NCI-H526 (cell line): ENCODE measurements around the gene IGSF21.

ENCODE experiments used
- DNase-seq, 2 experiments: peaks; one replicate each; lab custom pipeline; 2025; lab: John Stamatoyannopoulos, UW

The IGSF21 gene

DNA sequence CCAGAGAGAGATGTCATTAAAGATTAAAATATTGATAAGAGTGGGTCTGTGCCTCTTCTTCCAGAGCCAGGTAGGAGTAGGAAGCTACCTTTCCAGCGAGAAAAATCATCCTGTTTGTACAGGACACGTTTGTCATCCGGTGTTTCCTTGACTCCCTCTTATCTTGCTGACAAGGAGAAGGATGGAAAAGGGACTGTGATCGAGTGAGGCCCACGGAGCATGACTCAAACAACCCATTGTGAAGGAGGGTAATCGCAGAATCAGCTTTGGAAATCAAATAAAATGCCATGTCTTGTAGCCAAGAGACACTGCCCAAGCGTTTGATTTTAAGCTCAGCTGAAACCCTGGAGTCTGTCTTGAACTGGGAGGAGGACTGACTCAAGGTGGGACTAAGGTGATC lies 97.7 kb downstream of the IGSF21 start:
- DNase-seq = no peak

DNA sequence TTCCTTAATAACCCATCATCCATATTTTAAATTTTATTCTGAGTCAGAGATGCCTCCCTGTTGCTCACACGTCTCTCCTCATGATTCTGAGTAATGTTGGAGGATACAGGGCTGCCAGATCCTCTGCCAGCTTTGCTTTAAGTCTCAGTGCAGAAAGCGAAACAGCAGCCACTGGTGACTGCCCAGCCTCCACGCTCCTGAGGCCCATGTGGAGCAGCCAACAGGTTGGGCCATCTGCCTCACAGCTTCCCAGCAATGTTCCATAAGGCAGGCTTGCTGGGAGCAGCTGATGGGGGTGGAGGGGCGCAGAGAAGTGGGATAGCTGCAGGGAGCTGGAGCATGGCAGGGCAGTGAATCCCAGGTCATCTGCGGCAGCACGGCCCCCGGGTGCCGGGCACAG lies 104.2 kb downstream of the IGSF21 start:
- DNase-seq = no peak

DNA sequence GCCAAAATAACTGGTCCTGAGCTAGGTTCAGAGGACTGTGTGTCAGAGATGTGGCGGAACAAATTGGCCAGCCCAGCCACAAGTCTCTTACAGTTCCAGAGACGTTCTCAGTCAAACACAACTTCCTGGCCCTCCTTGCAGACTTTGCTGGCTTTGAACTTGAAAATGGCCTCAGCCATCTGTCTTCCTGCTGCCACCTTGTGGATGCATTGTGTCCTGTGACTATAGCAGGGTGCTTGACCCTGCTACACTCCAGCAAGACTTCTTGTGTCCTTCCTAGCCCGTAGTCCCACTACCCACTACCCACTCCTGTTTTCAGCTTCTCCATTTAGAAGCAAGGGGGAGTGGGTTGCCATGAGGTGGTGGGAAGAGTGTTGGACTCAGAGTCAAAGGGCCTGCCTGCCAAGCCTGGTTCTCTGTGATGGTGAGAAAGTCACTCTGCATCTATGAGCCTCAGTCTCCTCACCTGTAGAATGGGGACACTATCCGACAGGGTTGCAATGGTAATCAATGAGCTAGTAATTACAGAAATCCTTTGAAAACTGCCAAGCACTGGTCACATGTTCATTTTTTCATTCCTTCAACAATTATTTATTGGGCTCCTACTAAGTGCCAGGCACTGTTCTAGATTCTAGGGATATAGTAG lies 109.9 kb downstream of the IGSF21 start:
- DNase-seq = peak in 1 of 2 experiments; percentile 30

DNA sequence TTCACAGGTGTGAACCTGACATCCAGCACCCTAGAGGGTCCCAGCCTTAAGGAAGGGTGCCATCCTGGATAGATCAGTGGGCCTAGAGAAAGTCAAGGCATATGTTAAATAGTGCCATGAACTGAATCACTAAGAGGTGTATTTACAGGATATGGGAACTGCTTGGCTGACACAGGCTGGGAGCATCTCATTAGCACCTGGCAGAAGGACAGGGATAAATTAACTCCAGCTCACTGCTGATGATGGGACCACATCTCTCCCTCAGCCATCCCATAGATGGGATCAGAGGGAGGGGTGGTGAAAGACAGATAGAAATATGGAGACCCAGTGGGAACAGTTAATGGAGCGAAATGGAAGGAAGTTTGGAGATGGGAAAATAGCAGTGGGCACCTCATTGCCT lies 122.0 kb downstream of the IGSF21 start:
- no peak for DNase-seq

DNA sequence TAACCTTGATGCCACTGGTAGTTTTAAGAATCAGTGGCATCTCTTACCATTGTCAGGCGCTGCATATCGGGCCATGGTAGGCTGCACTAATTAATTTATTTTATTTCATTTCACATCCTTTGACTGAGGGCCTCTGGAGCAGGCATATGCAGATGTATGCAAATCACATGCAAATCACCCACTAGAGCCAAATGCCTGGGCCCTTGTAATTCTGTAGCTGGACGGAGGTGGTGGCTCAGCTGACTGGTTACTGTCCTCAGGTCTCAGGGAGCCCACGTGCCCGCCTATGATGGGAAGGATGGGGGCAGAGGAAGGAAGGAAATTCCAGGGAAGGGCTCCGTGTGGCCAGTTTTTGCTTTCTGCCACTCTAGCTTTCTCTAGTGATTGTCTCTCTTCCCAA lies 122.7 kb downstream of the IGSF21 start:
- peak; percentile 83 to 90 for DNase-seq

DNA sequence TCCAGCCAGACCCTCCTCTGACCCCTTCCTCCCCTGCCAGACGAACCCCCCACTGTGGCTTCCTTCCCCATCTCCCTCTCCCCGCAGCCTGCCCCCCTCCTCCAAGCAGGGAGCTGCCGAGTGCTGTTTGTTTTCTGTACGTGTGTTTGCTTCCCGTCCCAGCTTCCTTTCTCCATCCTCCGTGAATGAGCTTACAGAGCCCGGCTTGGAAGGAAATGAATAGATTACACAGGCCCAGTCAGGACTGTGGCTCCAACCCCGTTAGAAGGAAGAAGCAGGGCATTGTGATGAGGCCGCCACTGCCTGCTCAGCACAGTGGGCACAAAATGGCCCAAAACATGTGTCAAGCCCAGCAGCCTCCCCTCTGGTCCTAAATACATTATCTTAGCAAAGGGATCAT lies 123.2 kb downstream of the IGSF21 start:
- DNase-seq = peak in 1 of 2 experiments; percentile 40

DNA sequence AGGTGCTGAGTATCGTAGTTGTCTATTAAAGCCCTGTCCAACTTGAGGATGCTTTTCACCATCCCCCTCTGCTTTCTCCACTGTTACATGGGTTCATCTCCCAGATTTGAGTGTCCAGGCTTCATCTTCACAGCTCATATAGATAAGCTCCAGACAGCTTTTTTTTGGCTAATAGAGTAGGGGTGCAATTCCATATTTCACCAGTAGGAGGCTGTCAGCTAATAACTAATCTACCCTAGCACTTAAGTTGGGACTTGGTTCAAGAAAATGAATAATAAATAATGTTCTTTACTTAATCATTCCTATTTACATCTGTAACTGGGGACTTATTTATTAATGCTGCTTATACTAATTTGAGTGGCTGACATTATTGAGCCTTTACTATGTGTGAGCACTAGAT lies 124.5 kb downstream of the IGSF21 start:
- DNase-seq = no peak

DNA sequence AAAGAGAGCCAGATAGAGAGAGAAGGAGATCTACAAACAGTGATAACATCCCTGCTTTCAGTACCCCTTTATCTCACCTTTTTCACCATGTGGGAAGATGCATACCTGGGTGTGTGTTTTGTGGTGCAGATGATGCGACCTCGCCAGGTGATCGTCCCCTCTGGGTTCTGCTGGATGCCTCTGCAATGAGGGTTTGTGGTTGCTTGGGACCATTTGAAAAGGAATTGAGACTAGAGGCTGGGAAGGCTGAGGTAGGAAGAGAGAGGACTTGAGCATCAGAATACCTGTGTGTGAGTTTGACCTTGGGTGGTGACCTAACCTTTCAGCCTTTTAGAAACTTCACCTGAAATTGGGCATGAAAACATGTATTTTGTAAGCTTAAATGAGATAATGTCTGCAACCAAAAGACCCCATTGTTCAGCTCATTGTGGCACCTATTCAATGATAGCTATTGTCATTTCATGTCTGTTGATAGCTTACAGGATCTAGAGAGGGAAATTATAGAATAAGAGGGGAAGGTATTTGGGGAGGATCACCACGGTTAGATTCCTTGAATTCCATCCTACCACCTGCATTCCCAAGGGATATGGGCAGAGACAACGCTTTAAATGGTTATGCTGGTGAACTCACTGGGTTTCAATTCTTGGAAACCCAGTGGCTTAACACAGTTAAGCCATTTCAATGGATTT lies 125.7 kb downstream of the IGSF21 start:
- DNase-seq = no peak

DNA sequence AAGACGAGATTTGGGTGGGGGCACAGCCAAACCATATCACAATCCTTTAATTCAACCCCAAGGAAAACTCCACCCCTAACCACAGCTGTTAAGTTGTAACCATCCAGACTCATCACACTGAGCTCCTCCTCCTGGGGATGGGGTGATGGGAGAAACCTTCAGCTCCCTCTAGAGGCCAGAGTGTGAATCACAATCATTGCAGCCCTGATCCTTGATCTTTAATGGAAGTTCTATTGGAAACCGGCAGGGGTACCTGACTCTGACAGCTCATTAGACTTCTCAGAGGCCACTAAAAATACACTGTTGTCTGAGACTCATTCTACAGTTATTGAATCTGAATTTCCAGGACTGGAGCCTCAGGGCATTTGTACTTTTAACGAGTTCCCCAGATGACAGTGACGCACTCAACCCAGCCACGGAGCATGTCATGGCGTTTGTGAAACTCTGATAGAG lies 127.2 kb downstream of the IGSF21 start:
- DNase-seq = peak; percentile 72 to 77

DNA sequence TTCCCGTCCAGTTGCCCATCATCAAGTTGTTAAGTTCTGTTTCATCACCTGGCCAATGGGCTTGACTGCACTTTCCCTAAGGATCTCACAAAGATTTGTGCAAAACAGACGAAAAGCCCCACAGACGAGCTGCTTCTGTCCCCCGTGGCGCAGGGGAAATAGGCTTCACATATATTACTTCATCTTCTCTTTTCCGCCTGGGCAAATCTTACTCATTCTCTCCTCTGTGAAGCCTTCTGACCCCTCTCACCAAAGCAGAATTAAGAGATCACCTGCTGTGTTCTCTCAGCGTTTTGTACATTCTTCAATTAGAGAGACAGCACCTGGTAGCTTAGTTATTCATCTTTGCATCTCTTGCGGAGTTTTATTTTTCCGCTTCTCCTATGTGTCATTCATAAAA lies 129.8 kb downstream of the IGSF21 start:
- no peak for DNase-seq

DNA sequence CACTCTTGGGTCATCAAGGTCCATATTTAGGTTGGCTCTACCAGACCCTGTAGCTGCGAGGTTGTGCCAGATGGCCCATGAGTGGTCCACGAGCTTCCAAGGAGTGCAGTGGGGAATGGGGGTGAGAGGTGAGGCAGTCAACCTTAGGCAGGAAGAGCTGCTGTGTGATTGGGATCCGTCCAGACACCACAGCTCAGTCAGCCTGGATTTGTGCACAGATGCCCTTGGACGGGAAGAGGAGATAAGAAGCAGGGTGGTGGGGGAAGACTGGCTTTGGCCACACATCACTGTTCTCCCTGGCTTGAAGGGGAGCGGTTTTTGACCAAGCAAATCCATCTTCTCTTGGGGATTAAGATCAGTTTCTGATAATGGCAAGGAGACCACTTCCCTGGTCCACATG lies 130.6 kb downstream of the IGSF21 start:
- no peak for DNase-seq

DNA sequence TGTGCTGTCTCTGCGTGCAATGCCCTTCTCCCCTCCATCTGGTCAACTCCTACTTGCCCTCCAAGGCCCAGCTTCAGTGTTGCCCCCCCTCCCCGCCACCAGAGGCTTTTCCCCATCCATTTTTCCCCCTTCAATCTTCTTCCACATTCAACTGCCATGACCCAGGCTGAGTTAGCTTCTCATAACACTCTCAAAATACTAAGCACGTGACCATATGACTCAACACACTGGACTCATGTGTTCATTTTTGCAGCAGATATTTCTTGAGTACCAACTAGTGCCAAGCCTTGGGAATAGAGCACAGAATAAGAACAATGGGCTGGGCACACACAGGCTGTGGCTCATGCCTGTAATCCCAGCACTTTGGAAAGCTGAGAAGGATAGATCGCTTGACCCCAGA lies 132.1 kb downstream of the IGSF21 start:
- no peak for DNase-seq

DNA sequence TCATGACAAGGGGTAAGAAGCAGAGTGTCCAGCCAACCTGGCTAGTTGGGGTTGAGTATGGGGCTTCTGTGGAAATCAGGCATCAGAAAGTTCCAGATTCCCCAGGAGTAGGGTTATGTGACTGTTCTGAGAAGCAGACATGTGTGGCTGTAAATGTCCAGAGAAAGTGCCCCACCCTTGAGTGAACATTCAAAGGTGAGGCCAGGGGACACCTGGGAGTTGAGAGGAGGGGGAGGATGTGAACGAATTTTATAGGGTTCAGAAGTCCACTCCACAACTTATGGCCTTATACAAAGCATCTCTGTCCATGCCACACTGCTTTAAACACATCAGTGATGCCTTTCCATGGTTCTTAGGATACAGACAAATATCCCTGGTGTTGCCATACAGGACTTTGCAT lies 133.3 kb downstream of the IGSF21 start:
- no peak for DNase-seq

DNA sequence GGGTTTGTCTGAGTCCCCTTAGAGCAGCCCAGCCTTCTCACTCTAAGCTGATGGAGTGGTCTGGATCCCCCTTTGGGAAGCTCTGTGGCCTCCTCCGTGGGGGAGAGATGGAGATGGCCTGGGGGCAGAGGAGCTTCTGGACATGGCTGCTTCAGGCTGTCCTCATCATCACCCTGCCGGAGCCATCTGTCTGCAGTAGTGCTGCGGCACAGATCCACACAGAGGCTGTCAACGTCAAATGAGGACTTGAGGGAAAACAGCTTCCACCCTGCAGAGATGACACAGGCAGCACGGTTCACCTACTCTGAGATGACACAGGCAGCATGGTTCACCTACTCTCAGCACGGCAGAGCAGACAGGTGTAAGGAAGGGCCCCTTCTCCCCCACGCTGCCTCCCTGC lies 134.3 kb downstream of the IGSF21 start:
- DNase-seq = no peak

DNA sequence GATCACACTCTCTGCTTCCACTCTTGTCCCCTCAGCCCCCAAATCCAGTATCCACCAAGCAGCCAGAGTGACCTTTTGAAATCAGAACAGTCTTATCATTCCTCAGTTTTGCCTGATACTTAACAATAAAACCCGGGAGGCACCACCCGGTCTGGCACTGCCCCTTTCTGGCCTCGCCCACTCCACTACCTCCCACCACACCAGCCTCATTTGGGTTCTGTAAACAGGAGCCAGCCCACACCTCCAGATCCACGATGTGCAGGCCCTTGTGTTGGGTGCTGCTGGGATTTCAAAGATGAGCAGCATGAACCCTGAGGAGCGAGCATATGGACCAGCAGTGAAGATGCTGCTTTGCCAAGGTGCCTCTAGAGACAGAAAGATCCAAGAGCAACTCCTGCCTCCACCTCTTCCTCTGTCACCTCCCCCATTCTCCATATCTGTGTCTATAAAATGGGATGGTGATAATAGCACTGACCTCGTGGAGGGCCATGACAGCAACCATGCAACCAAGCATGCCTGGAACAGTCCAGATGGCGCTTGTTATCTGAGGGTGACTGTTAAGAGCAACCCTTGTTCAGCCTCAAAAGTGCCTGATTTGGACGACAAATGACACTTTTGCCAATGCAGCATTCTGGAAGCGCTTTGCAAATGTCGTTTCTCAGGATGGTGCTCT lies 136.0 kb downstream of the IGSF21 start:
- DNase-seq = no peak

DNA sequence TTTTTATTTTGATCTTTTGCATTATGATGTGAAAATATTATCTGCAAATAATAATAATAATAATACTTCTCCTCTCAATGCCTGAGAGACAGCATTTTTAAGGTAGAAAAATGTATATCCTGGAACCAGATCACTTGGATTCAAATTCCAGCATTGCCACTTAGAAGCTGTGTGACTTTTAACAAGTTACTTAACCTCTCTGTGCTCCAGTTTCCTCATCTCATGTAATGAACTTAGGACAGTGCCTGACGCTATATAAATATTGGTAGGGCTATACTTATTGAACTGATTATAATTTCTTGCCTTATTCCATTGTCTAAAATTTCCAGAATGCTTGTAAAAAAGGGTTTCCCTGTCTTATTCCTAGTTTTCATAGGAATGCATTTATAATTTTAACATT lies 137.2 kb downstream of the IGSF21 start:
- no peak for DNase-seq

DNA sequence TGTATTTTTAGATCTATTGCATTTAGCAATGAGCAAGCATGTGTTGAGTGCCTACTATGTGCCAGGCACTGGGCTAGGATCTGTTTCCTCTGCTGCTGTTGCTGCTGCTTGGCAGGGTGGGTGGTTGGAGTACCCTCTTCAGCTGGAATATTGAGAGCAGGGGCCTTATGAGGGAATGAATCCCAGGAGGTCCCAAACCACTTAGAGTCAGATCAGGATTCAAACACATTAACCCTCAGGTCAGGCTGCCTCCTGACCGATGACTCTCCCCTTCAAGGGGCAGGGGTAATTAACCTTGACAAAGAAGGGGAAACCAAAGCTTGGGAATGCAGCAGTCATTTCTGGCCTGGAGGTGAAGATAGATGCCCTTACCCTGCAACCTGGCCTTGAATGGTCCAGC lies 138.0 kb downstream of the IGSF21 start:
- no peak for DNase-seq

DNA sequence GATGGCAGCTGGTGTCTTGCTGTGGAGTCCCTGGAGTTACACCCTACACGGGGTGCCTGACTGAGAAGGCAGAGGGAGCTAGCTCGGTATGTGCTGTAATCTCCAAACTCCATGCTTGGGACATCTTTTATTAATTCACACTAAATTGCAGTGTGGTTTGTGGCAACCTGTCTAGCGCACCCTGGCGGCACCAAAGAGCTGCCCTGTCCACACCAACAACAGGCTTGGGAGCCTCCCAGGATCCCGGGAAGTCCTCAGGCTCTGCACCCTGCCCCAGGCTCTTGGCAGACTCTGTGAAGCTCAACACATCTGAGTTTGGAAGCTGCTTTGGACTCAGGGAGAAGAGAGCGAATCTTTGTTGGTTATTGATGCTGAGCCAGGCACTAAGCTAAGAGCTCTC lies 138.9 kb downstream of the IGSF21 start:
- no peak for DNase-seq

DNA sequence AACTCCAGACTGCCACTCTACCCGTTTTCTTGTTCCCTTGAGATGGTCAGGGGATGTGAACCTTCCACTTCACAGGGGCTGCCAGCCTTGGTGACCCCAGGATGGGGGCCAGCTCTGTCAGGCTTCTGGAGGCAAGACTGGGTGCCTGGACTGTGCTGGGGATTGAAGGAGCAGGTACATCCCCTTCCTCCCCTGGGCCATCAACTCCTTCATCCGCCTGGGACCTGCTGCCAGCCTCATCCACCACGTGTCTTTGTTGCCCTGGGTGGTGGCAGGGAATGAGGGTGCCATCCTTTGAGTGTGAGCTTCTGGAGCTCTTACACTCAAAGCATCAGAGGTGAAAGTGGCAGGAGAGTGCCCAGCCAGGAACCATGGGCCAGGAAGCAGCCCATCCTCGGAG lies 139.6 kb downstream of the IGSF21 start:
- no peak for DNase-seq

DNA sequence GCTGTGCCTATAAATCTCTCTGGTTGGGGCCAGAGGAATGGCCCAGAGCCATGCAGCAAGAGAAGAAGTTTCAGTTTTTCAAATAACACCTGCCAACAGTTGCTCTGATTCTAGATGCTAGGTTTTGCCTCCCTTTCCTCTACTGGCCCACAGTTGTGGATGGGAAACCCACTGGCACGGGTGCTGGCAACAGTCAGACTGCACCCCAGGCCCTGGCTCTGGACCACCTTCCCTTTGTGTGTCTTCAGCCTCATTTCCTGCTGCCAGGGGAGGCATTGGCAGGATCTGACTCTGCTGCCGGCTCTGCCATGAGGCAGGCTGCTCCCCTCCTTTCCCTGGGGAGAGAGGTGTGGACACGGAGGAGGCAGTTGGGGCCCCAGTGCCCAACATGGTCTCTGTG lies 142.0 kb downstream of the IGSF21 start:
- DNase-seq = no peak

DNA sequence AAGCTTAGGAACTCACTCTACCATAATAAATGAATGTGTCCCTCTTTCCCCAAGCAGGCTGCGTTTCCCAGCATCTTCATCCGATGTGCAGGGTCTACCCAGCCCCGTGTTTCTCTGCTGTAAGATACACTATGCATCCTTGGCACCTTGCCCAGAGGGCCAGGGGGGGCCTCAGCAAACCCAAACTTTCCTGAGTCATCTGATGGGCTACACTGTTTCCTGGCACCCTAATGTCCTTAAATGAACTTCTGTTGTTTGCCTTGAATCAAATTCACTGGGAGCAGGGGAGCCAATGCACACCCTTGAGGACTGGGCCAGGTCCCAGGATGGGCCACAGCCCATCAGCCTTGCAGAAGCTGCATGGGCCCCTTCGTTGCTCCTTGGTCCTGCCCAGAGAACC lies 145.5 kb downstream of the IGSF21 start:
- no peak for DNase-seq

DNA sequence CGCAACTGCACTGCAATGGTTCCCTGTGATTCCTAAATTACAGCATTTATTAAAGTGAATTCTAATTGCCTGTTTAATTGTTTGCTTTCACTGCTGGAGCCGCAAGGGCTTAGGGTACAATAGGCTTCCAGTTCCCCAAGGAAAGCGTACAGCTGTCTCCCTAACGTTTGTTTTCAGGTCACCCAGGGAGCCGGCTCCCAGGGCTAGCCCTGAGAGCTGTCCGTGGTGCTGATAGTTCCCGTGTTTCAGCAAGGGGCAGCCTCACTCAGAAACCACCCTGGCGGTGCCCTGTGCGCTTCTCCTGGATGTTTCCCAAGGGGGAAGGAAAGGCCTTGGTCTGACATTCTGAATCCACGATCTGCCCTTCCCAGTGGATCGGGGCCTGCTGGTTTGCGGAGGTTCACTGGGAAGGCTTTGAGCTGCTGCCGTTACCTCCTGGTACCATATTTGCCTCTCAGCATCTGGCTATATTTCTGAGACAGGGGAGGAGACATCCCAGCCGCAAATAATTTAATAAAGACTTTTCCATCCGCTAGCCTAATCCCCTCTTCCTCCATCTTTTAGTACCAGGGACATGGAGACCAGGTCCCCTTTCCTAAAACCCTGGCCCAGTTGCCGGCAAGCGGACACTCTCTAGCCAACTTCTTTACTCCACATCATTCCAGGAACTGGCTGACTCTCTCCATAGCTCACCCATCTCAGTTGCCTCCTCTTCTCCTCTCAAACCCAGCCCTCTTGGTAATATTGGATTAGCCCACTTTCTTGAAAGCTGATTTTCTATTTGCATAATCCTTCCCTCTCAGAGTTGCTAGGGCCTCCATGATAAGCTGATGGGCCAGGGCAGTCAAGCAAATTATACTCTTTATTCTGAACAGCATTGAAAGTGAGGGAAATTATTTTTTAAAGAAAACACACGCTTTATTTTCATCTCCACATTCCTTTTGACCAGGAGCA lies 149.0 kb downstream of the IGSF21 start:
- no peak for DNase-seq
